HEK293T (cell line): ENCODE data around the gene SNAPC4.

Experiments used
- ARNT ChIP-seq: fragments of 450-650 bp; IDR thresholded peaks from 2 replicates; pipeline ENCODE4 v1.6.1; 2017; ENCODE audit warnings: mild to moderate bottlenecking
- BHLHE40 ChIP-seq: fragments of 450-650 bp; IDR thresholded peaks from 2 replicates; pipeline ENCODE4 v1.6.1; 2016; ENCODE audit warnings: mild to moderate bottlenecking, moderate library complexity, borderline replicate concordance
- CTBP1 ChIP-seq: fragments of 450-650 bp; IDR thresholded peaks from 2 replicates; pipeline ENCODE4 v1.6.1; 2016; ENCODE audit warnings: borderline replicate concordance
- ELF4 ChIP-seq: fragments of 450-650 bp; IDR thresholded peaks from 2 replicates; pipeline ENCODE4 v1.6.1; 2017; ENCODE audit warnings: antibody characterized with exemption
- FOXA1 ChIP-seq: fragments of 450-650 bp; IDR thresholded peaks from 2 replicates; pipeline ENCODE4 v1.6.1; 2016; ENCODE audit warnings: mild to moderate bottlenecking
- FOXK2 ChIP-seq: fragments of 450-650 bp; IDR thresholded peaks from 2 replicates; pipeline ENCODE4 v1.6.1; 2016; ENCODE audit warnings: mild to moderate bottlenecking
- FOXM1 ChIP-seq: fragments of 450-650 bp; IDR thresholded peaks from 2 replicates; pipeline ENCODE4 v1.6.1; 2017; ENCODE audit warnings: mild to moderate bottlenecking, borderline replicate concordance
- L3MBTL2 ChIP-seq: fragments of 450-650 bp; conservative IDR thresholded peaks from 2 replicates; pipeline ENCODE4 v1.6.1; 2016; ENCODE audit warnings: mild to moderate bottlenecking
- NFRKB ChIP-seq: fragments of 450-650 bp; IDR thresholded peaks from 2 replicates; pipeline ENCODE4 v1.6.1; 2016; ENCODE audit warnings: mild to moderate bottlenecking, moderate library complexity
- SP1 ChIP-seq: fragments of 450-650 bp; IDR thresholded peaks from 2 replicates; pipeline ENCODE4 v1.6.1; 2017
- SUZ12 ChIP-seq: fragments of 450-650 bp; IDR thresholded peaks from 2 replicates; pipeline ENCODE4 v1.6.1; 2016; ENCODE audit warnings: mild to moderate bottlenecking
- TARDBP ChIP-seq: fragments of 450-650 bp; IDR thresholded peaks from 2 replicates; pipeline ENCODE4 v1.6.1; 2016
- ZNF384 ChIP-seq: fragments of 450-650 bp; IDR thresholded peaks from 2 replicates; pipeline ENCODE4 v1.6.1; 2016

DNA sequence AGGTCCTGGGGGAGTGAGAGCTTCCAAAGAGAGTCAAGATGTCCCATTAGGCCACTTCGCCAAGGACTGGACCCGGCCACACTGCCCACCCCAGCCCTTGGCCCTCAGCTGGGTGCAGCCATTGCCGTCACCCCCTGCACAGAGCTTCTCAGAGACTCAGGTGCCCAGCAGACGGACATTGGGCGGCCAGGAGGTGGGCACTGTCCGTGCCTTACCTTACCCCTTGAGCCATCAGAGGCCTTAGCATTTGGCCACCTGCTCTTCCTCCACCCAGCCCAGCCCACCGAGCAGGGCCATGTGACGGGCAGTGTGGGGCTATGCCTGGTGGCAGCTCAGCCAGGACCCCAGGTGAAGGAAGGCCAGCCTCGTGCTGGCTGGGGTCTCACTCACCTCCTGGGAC, 33.1 kb downstream of the SNAPC4 start:
- TF ChIP-seq FOXA1 = no peak
- no peak for TF ChIP-seq ARNT
- TF ChIP-seq FOXK2 = no peak
- no peak for TF ChIP-seq CTBP1
- no peak for TF ChIP-seq SUZ12
- TF ChIP-seq TARDBP = no peak
- no peak for TF ChIP-seq NFRKB
- TF ChIP-seq ELF4 = no peak
- no peak for TF ChIP-seq BHLHE40
- TF ChIP-seq SP1 = no peak
- no peak for TF ChIP-seq ZNF384
- no peak for TF ChIP-seq L3MBTL2
- no peak for TF ChIP-seq FOXM1
